ENCODE data around the gene ASIC5.

DNA sequence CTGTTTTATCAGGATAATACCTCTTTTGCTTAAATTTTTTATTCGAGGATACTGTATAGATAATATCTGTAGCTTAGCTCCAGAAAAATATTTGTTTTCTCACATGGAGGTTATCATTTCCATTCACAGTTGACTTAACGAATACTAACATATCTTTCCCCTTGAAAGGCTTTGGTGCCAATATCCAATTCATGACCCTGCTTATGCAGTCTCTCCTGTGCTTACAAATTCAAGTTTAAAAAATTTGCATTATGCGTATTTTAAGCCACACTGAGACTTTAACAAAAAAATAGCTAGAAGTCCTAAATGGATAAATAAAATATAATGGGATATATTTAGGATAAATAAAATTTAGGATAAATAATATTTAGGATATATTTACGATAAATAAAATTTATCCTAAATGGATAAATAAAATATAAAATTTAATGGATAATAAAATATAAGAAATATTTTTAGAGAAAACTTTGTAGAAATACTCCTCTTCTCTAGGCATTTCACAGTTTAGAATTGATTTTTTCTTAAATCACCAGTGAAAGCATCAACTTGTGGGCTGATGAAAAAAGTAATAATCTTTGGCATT, 84.7 kb downstream of the ASIC5 start:
- TF ChIP-seq, protein P1, sequence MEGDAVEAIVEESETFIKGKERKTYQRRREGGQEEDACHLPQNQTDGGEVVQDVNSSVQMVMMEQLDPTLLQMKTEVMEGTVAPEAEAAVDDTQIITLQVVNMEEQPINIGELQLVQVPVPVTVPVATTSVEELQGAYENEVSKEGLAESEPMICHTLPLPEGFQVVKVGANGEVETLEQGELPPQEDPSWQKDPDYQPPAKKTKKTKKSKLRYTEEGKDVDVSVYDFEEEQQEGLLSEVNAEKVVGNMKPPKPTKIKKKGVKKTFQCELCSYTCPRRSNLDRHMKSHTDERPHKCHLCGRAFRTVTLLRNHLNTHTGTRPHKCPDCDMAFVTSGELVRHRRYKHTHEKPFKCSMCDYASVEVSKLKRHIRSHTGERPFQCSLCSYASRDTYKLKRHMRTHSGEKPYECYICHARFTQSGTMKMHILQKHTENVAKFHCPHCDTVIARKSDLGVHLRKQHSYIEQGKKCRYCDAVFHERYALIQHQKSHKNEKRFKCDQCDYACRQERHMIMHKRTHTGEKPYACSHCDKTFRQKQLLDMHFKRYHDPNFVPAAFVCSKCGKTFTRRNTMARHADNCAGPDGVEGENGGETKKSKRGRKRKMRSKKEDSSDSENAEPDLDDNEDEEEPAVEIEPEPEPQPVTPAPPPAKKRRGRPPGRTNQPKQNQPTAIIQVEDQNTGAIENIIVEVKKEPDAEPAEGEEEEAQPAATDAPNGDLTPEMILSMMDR (conservative IDR thresholded peaks at IDR 0.05 in 1 of 2, IDR thresholded peaks at IDR 0.05 in 1 of 2; ENCODE audit: low read depth in 1 of 2, low read length in 2 of 2), result no peak
- no peak for TF ChIP-seq EZH2 (IDR thresholded peaks at IDR 0.05; ENCODE audit: low read length, missing control alignments)

All from fibroblast of lung (primary cell).